GM19452 (cell line): Measurements from ENCODE around the gene MYO1D.

ENCODE experiments used
- ATAC-seq: cut with Tn5 transposase; IDR thresholded peaks from one replicate; pipeline ENCODE4 v1.9.1; 2021; ENCODE audit not compliant: unreplicated experiment

The MYO1D gene

DNA sequence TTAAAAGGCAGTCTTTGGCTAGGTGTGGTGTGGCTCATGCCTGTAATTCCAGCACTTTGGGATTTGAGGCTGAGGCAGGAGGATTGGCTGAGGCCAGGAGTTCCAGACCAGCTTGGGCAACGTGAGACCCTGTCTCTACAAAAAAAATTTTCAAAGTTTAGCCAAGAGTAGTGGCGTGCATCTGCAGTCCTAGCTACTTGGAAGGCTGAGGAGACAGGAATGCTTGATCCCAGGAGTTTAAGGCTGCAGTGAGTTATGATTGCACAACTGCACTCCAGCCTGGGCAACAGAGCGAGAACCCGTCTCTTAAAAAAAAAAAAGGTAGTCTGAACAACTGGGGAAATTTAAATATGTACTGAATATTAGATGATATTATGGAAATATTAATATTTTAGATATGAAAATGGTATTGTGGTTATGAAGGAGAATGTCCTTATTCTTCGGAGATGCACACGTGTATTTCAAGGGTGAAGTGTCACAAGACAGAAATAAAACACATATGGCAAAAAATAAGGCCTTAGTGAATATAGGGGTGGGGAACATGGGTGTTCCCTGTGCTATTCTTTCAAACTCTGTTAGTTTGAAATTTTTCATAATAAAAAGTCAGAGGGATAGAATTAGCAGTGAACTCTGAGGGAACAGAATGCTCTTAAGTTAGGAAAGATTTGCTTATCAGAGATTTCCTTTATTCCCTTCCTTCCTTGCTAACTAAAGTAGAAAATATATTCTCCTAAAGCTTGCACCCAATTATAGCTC, 245.4 kb downstream of the MYO1D start:
- ATAC-seq: no peak

DNA sequence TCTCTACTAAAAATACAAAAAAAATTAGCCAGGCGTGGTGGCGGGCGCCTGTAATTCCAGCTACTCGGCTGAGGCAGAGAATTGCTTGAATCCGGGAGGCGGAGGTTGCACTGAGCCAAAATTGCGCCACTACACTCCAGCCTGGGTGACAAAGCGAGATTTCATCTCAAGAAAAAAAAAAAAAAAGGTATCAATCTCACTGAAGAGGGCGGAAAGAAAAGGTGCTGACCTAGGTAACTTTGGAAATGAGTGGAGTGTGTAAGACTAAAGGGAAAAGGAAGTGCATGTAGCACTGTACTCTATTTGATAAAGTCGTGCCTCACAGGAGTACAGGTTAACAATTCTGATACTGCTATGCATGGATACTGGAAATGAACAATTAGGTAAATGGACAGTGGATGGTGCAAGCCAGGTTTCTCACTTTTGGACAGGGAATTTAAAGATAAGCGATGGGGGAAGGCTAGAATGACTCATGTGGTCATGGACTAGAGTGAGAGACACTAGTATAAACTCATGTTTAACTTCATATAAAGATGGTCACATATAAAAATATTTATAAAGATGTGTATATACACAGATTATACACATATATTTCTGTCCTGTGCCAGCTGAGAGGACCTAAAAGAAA, 247.2 kb downstream of the MYO1D start:
- ATAC-seq: no peak

DNA sequence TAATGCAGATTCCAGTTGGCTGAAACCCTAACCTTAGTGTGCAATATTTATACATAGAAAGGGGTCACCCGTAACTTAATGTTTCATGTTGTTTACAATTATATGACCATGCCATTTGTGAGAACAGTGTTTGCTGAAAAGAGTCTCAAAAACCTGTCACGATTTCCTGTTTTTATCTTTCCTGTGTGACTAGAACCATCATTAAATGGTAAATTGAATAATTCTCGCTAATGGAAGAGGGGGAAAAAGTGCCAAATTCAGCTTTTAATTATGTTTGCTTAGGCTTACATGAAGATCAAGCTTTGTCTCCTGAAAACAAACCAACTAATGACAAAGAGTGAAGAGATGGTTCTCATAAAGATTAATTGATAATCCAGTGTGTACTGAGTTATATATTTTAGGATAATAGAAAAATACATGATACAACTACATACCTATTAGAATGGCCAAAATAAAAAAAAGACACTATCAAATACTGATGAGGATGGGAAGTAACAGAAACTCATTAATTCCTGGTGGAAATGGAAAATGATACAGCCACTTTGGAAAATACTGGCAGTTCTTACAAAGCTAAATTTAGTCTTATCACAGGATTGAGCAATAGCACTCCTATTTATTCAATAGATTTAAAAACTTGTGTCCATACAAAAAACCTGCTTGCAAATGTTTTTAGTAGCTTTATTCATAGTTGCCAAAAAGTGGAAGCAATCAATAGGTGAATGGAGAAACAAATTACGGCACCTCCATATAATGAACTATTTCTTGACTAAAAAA, 248.5 kb downstream of the MYO1D start:
- no peak for ATAC-seq

DNA sequence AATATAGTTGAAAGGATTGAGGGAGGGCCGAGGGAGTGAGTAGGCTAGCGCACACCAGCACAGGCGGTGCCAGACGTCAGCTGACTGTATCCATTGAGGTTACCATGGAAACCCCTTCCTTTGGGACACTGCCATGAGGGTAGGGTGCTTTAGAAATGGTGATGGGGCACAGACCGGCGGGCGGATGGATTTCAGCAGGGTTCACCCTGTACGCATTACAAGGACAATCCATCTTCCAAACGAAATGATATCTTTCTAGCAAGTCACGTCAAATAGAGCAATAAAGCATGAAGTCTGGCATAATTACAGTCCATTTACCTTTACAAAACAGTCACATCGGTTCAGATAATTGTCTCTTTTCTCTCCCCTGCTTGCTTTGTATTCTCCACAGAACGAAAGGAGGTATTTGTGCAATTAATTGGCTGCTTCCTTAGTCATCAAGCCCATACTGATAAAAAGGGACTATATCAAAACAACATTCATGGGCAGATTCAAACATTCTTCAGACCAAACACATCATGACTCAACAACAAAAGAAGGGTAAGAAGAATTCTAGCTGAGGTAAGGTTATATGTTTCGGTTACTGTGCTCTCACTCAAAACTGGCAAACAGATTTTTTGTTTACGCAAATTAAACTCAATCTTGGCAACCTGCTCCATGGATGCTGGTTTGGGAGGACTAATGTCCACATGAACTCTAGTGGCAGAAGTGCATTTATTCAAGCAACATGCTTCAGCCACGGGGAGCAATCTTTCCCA, 249.5 kb downstream of the MYO1D start:
- ATAC-seq: no peak

DNA sequence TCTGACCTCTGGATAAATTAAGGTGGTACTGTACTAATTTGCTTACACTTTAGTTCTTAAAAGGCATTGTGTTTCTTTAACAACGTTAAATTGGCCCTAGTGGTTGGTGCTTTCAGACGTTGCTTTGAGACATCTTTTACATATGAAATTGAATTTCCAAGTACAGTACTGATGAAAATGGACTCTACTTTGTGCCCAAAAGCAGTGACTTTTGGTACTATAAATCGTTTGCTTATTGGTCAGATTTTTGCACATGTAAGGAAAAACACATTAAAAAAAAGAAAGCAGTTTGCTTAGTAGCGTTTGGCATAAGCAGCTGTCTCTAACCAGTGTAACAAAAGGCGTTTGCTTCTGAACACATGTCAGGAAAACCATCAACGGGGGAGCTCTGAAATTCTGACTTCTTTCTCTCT, 250.5 kb downstream of the MYO1D start:
- no peak for ATAC-seq

DNA sequence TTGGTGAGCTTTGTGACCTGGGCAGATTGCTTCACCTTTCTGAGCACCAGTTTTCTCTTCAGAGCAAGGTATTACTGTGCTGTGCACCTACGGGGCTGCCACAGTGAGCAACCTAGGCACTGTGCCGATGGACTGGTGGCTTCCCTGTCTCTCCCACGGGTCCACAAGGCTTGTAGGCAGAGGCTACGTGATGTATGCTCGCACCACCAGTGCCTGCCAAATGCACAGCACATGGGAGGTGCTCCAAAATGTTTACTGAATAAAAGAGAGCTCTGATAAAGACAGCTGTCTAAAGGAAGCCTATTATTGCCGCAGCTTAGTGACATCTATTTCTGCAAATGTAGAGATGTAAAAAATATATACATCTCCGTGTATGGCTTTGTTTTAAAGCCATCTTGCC, 251.0 kb downstream of the MYO1D start:
- ATAC-seq: no peak

DNA sequence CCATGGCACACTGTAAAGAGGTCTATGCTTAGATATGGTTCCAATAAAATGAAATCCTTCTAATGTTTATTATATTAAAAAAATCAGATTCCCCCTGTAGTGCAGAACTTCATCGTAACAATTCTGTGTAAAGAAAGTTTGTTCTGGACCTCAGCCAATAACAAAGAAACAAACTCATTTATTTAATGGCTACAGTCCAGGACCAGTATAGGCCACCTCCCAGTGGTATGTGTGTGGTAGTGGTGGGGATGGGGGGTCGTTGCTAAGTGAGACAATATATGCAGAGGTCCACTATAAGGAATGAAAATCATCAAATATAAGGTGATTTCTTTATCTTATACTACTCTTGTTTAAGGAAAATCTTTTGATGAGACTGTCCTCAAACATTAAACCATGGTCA, 253.7 kb downstream of the MYO1D start:
- ATAC-seq: no peak

DNA sequence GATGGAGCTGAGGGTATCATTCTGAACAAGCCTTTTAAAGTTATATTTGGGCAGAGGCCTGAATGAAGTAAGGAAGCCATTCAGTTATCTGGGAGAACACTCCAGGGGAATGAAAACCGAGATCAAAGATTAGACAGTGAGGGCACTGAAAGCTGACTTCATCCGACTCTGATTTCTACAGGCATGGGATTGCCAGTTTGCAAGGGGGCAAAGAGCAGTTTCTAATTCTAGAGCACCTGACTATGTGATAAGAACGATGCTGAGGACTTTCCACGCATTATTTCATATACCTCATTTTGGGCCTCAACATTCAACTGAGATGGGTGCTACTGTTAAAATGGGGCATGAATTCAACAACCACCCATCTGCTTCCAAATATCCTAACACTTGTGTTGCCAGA, 254.4 kb downstream of the MYO1D start:
- no peak for ATAC-seq

DNA sequence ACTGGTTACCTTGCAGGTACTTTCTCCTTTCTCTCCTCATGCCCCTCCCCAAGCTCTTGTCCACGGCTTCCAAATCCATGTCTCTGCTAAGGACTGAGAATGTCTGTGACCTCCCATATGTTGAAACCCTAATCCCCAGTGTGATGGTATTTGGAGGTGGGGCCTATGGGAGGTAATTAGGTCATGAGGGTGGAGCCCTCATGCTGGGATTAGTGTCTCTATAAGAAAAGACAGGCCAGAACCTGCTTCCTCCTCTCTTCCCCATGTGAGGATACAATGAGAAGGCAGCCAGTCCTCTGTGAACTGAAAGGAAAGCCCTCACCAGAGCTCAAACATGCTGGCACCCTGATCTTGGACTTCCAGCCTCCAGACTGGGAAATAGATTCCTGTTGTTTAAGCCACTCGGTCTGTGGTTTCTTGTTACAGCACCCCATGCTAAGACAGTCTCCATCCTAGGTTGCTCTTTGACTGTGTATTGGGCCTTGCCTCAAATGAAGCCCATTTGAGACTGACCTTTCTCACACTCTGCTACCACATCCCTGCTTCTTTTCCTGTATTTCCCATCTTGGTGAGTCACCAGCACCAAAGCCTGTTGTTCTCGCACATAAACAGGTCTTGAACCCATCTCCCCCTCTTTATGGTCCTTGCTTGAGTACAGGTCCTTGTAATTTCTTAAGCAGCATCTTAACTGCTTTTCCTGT, 255.2 kb downstream of the MYO1D start:
- ATAC-seq: no peak

DNA sequence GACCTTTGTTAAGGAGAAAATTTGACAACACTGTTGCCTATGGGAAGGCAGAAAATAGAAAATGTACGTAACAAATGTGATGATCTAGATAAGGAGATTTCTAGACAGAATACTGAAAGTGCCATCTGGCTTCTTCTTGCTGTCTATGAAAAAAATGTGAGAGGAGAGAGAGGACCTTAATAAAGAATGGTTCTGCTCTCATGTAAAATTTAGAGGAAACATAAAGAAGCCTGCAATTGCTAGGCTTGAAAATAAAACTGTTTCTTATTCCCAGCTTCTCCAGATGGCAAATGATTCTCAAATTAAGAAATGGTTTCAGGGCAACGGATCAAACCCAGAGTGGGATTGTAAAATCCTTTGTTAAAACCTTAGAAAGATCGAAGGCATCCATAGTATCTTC, 261.6 kb downstream of the MYO1D start:
- ATAC-seq: no peak

DNA sequence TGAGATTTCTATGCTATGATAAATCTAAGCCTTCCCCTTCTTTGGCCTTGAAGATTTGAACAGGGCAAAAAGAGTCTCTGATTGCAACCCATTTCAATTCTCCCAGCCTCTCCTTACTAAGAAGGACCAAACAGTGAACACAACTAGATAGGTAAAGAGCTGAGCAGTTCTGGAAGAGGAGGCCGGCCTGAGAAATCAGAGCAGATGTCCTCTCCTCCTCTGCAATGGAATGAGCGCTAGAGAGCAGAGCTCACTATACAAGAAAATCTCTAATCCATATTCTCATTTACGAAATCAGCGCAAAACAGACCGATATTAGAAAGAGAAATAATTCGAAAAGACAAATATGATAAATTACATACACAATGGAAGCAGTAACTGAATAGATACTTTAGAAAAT, 266.0 kb downstream of the MYO1D start:
- no peak for ATAC-seq

DNA sequence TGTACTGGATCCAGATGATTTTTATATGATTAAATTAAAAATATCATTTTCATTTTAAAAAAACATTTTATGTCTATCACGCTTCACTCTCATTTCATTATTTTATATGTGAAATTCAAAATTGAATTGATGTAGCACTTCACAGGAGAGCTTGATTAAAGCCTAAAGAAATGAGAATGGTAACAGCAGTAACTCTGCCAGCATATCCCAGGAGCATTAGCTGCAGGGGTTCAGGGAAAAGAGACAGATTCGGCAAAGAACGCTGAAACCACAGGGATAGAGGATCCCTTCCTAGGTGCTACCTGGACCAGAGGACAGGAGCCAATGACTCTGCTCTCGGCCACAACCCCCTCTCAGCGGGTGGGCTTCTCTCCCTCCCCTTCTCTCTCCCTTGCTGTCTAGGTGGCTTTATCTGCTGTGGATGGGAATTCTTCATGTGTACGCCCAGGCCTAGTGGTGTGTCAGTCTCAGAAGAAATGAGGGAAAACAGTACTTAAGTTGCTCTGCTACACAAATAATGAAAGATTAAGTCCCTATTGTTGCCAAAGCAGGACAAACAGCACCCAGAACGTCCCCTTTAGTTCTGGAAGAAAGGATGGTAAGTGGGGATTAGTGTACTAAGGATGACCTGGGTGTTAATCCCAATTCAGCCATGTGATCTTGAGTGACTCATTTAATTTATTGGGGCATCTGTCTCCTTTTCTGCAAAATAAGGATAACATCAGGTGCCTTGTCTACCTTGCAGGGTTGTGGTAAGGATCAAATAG, 266.9 kb downstream of the MYO1D start:
- ATAC-seq: no peak

DNA sequence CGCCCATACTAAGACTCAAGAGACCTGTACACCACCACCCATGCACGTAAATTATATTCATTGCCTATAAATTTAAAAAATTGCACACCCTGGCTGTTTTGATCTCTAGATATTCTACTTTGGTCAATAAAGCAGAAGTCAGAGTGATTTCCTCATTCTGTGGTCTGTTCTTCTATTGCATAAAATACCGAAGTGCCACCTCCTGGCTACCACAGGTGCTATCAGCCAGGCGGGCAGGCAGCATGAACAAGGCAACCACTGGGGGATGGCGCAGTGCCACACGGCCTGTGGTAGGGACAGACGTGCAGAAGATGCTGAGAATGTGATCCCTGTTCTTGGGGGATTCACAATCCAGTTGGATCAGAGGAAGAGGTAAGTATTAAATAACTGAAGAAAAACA, 267.8 kb downstream of the MYO1D start:
- ATAC-seq: no peak

DNA sequence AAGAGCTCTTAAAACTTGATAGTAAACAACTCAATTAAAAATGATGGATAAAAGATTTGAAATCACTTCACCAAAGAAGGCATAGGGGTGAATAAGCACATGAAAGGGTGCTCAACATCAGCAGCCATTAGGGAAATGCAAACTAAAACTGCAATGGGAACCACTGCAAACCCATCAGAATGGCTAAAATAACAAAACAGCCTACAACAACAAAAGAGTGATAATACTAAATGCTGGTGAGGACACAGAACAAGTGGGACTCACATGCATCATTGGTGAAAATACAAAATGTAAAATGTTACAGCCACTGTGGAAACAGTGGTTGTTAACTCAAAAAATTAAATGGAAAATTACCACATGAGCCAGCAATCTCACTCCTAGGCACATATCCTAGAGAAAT, 268.7 kb downstream of the MYO1D start:
- ATAC-seq: no peak

DNA sequence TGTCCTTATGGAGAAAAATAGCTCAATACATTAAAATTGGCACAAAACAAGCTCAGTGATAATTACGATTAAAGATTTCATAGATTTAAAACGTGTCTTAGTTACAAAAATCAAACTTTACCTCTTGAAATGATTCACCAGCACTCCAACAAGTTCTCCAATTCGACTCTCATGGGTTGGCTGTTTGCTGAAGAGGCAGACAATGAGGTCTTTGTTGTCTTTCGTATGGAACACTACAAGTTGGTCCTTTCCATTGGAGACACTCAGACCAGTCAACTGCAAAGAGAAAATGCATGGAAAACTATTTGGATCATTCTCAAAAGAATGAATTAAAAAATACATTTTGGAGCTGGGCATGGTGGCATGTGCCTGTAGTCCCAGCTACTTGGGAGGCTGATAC, 272.0 kb downstream of the MYO1D start:
- no peak for ATAC-seq

DNA sequence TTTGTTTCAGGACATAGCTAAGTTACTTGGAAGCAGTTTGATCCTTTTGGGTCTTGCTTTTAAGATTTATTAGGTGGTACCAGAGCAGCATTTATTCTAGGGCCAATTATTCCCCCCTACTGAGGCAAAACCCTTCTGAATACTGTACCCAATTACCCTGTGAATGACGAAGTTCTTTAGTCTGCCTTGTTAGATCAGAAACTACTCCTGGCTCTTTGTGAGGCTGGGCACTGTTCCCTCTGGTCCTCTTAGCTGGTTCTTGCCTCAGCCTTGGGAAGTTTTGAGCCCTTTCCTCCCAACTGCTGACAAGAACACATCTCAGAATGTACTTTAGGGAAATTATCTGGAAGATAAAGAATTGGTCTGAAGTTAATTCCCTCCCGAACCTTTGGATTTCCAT, 274.5 kb downstream of the MYO1D start:
- no peak for ATAC-seq

DNA sequence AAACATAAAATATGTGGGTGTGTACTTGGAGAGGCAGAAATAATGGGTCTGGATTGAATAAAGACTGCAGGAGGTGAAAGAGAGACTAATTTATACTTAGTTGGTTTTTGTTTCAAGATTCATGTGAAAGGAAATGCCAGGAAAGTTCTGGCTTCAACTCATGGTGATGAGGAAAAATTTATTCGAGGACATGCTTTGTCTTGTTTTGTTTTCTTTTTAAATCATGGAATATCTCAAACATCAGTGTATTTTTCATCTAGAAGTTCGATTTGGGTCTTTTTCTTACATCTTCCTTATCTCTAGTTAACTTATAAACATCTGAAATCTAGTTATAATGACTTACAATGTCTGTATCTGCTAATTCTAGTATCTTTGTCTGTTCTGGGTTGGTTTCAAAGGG, 275.1 kb downstream of the MYO1D start:
- no peak for ATAC-seq

DNA sequence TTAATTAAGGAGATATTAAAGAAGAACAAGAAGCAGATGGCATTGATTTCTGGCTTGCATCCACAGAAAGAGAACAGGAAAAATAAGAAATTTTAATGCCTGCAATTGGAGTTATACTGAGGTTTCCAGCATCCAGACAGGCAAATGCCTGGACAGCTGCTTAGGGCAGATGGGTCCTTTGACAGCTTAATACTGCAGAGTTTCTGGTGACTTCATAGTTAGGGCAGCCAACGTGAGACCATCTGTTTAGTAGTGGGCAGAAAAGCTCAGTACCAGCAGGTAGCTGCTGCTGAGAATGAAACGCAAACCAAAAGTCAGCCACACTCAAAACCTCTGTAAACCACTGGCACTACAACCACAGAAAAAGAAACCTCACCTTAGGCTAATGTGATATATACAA, 280.3 kb downstream of the MYO1D start:
- peak; percentile 74 for ATAC-seq

DNA sequence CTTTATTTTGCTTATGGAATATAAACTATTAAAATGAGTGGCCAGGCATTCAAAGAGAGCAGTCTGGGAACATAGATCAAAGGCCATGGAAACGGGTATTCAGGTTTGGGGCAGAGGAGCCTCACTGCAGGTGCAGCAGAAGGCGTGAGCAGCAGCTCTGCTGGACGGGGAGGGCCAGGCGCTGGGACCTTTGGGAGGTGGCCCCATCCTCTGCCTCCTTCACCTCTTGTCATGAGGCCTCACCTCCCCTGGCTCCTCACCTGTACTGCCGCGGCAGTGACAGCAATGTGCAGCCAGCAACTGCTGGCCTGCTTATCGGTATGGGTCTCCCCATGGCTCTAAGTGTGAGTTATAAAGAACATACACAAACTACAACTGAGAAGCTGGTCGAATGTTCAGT, 280.7 kb downstream of the MYO1D start:
- ATAC-seq: no peak

DNA sequence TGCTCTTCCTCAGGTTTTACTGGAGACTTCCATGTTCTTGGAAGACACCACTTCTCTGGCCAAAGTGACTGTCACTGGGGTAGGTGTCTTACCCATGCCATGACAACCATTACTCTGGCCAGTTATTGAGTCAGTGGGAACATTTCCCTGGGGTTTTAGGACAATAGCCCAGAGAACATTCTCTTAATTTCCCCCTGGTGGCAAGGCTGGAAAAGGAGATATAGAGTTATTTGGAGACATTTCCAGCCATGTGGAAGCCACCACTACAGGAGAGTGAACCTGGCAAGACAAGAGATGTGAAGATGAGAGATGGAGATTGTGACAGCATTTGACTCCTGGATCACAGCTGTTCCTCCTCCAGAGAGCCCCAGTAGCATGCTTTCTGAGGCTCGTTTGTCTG, 283.9 kb downstream of the MYO1D start:
- no peak for ATAC-seq
